ENCODE results near the gene CIITA. TPM values are rescaled to one million over a fixed set of nuclear protein-coding genes. Genes with fewer than 3 reads are reported as not detected.

CIITA gene
- total RNA-seq, 2 donors from 2014 or later, result 11.7 to 16.0 TPM

GRCh38 chr16:10831894-10832886 lies 44.8 kb upstream of the CIITA start:
- intact Hi-C loops (cut with DNase I), result no loop called here
- H3K4me3 ChIP-seq, result no peak overlapping the region
- H3K9me3 ChIP-seq, result no peaks in the 10 kb centered on the region
- no peak for DNase-seq (ENCODE audit: low spot score)
- peaks cover 17% of the 10 kb centered on the region for H3K4me1 ChIP-seq (replicated peaks)
- WGBS, result 69% methylated on average over 10 of the region's 10 CpGs
- no peaks in the 10 kb centered on the region for H3K27me3 ChIP-seq (replicated peaks; ENCODE audit: insufficient read depth)
- no peak for TF ChIP-seq POLR2AphosphoS5 (IDR thresholded peaks at IDR 0.05)
- no peak for TF ChIP-seq POLR2A (IDR thresholded peaks at IDR 0.05)
- TF ChIP-seq, protein P1, sequence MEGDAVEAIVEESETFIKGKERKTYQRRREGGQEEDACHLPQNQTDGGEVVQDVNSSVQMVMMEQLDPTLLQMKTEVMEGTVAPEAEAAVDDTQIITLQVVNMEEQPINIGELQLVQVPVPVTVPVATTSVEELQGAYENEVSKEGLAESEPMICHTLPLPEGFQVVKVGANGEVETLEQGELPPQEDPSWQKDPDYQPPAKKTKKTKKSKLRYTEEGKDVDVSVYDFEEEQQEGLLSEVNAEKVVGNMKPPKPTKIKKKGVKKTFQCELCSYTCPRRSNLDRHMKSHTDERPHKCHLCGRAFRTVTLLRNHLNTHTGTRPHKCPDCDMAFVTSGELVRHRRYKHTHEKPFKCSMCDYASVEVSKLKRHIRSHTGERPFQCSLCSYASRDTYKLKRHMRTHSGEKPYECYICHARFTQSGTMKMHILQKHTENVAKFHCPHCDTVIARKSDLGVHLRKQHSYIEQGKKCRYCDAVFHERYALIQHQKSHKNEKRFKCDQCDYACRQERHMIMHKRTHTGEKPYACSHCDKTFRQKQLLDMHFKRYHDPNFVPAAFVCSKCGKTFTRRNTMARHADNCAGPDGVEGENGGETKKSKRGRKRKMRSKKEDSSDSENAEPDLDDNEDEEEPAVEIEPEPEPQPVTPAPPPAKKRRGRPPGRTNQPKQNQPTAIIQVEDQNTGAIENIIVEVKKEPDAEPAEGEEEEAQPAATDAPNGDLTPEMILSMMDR (IDR thresholded peaks at IDR 0.05), result no peak
- no peak overlapping the region for H3K27ac ChIP-seq
- no peaks in the 10 kb centered on the region for H3K36me3 ChIP-seq

GRCh38 chr16:10833271-10833670 lies 43.7 kb upstream of the CIITA start:
- no peak overlapping the region for H3K27ac ChIP-seq
- no peaks in the 10 kb centered on the region for H3K27me3 ChIP-seq (replicated peaks; ENCODE audit: insufficient read depth)
- WGBS, result 96% methylated on average over 5 of the region's 5 CpGs
- DNase-seq (ENCODE audit: low spot score), result no peak
- no peaks in the 10 kb centered on the region for H3K9me3 ChIP-seq
- no peak overlapping the region for H3K4me3 ChIP-seq
- H3K4me1 ChIP-seq (replicated peaks), result peaks cover 11% of the 10 kb centered on the region
- TF ChIP-seq, protein P1 (IDR thresholded peaks at IDR 0.05), result no peak
- no peak for TF ChIP-seq POLR2AphosphoS5 (IDR thresholded peaks at IDR 0.05)
- TF ChIP-seq POLR2A (IDR thresholded peaks at IDR 0.05), result no peak
- no peaks in the 10 kb centered on the region for H3K36me3 ChIP-seq
- intact Hi-C loops (cut with DNase I), result no loop called here

DNA sequence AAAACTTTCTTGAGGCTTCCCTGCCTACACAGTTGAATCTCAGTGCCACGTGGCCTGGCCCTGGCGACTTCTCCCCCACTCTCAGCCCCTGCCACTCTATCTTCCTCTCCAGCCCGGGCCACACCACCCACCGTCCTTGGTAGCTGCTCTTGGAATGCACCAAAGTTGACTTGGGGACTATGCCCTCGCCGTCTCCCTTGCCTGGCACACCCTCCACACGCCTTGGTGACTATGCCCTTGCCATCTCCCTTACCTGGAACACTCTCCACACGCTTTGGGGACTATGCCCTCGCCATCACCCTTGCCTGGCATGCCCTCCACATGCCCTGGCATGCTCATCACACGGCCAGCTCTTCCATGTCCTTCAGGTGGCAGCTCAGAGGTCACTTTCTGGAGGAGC lies 42.9 kb upstream of the CIITA start:
- Histone ChIP-seq H3K27me3 (replicated peaks; ENCODE audit: insufficient read depth) (no peaks in the 10 kb centered on the region), H3K4me1 (replicated peaks) (peaks cover 2% of the 10 kb centered on the region), H3K27ac (no peak overlapping the region), H3K9me3 (no peaks in the 10 kb centered on the region), H3K36me3 (no peaks in the 10 kb centered on the region), H3K4me3 (no peak overlapping the region)
- 80% methylated on average over 10 of the region's 10 CpGs for WGBS
- TF ChIP-seq POLR2AphosphoS5 (IDR thresholded peaks at IDR 0.05) (no peak), POLR2A (IDR thresholded peaks at IDR 0.05) (no peak)
- TF ChIP-seq, protein P1 (IDR thresholded peaks at IDR 0.05), result no peak
- DNase-seq (ENCODE audit: low spot score), result no peak
- intact Hi-C loops (cut with DNase I), result no loop called here

DNA sequence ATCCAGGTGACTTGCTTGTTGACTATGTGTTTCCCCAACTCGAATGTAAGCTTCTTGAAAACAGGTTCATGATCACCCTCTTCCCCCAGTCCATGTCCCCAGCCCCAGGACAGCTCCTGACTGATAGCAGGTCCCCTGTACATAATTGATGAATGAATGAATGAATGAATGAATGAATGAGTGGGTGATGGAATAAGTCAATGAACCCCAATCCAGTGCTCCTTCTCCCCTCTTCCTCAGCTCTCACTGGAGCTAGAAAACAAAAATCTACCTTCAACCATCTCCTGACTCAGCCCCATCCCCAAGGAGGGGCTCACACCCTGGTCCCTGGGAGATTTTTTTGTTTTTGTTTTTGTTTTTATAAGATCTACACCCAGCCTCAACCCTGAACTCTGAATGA lies 42.2 kb upstream of the CIITA start:
- TF ChIP-seq, protein P1 (IDR thresholded peaks at IDR 0.05), result no peak
- TF ChIP-seq POLR2AphosphoS5 (IDR thresholded peaks at IDR 0.05), result no peak
- TF ChIP-seq POLR2A (IDR thresholded peaks at IDR 0.05), result no peak
- H3K36me3 ChIP-seq, result no peaks in the 10 kb centered on the region
- H3K4me1 ChIP-seq (replicated peaks), result no peaks in the 10 kb centered on the region
- DNase-seq (ENCODE audit: low spot score), result no peak
- 90% methylated on average over 1 of the region's 1 CpG for WGBS
- no peaks in the 10 kb centered on the region for H3K27me3 ChIP-seq (replicated peaks; ENCODE audit: insufficient read depth)
- no peaks in the 10 kb centered on the region for H3K9me3 ChIP-seq
- intact Hi-C loops (cut with DNase I), result loop anchor here (5.0 kb wide), 1 partner anchor 47 kb away; no protein-coding TSS in a partner anchor
- H3K27ac ChIP-seq, result no peak overlapping the region
- H3K4me3 ChIP-seq, result no peak overlapping the region
